Hypothalamus (tissue), 51 donors: ENCODE data around the gene NFS1.
A peak's percentile ranks its signal among the peaks of the same experiment; 100 is the strongest.
"Not testable (repeated sequence)": the region's sequence is repeated elsewhere in the genome, so short reads cannot be mapped to it uniquely, and the experiment has no call there.

Source experiments
- DNase-seq, 51 donors: peaks; one replicate each; lab custom pipeline; 2025; lab: John Stamatoyannopoulos, UW

NFS1 gene

GRCh38 chr20:35699127-35699956, at the start of gene NFS1, which contains the start of gene ROMO1:
NFS1 (minus strand) TSS chr20:35699352; CDS start chr20:35699288, 64 bp downstream.
ROMO1 (plus strand) TSS chr20:35699405; CDS start chr20:35699633, 228 bp downstream.
- peak; percentile 13 to 89 (median 75) for DNase-seq

GRCh38 chr20:35744492-35744841, 45.3 kb upstream of the NFS1 start:
- not testable (repeated sequence) for DNase-seq

- DNase-seq: peak in 1 of 51 donors; percentile 3
Observed at GRCh38 chr20:35743693-35744491, 44.7 kb upstream of the NFS1 start.

- DNase-seq: peak in 2 of 51 donors; percentile 45 to 59
Observed at GRCh38 chr20:35742741-35743523, 43.8 kb upstream of the NFS1 start.

GRCh38 chr20:35741892-35742740, 43.0 kb upstream of the NFS1 start, which contains the start of gene RBM39:
RBM39 (minus strand) TSS chr20:35742260; CDS start chr20:35740874, 1,386 bp downstream.
- DNase-seq: peak; percentile 78 to 100 (median 99)

- DNase-seq: no peak
Observed at GRCh38 chr20:35739294-35740163, 40.4 kb upstream of the NFS1 start.

- no peak for DNase-seq
Observed at GRCh38 chr20:35738410-35739179, 39.4 kb upstream of the NFS1 start.

- no peak for DNase-seq
Observed at GRCh38 chr20:35737865-35738333, 38.7 kb upstream of the NFS1 start.

GRCh38 chr20:35735826-35736470, 36.8 kb upstream of the NFS1 start:
- no peak for DNase-seq

GRCh38 chr20:35734777-35735649, 35.9 kb upstream of the NFS1 start:
- DNase-seq: no peak

GRCh38 chr20:35734374-35734773, 35.2 kb upstream of the NFS1 start:
- DNase-seq: no peak

- no peak for DNase-seq
Observed at GRCh38 chr20:35732644-35732982, 33.5 kb upstream of the NFS1 start.

GRCh38 chr20:35731862-35732643, 32.9 kb upstream of the NFS1 start:
- DNase-seq: no peak

- DNase-seq: no peak
Observed at GRCh38 chr20:35731469-35731788, 32.3 kb upstream of the NFS1 start.

- no peak for DNase-seq
Observed at GRCh38 chr20:35730583-35731468, 31.7 kb upstream of the NFS1 start.
